ENCODE results near the gene USP6NL. TPM values are rescaled to one million over a fixed set of nuclear protein-coding genes. Genes with fewer than 3 reads are reported as not detected.

Gene USP6NL
- total RNA-seq, 1 donor from 2014 or later = 20.0 TPM

DNA sequence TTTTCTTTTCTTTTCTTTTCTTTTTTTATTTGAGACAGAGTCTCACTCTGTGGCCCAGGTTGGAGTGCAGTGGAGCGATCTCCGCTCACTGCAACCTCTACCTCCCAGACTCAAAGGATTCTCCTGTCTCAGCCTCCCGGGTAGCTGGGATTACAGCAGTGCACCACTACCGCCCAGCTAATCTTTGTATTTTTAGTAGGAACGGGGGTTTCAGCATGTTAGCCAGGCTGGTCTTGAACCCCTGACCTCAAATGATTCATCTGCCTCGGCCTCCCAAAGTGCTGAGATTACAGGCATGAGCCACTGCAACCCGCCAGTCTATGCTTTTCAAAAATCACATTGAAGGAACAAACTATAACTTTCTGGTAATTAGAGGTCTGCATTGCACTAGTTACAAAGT, 2.4 kb downstream of the USP6NL start:
- no peak for DNase-seq
- H3K36me3 ChIP-seq = no peaks in the 10 kb centered on the region
- no peak overlapping the region for H3K4me3 ChIP-seq
- TF ChIP-seq CTCF (IDR thresholded peaks at IDR 0.05) = no peak
- H3K9me3 ChIP-seq = no peaks in the 10 kb centered on the region
- intact Hi-C loops (cut with DNase I) = loop anchor here (10.0 kb wide), 1 partner anchor 84 kb away; no protein-coding TSS in a partner anchor
- no peaks in the 10 kb centered on the region for H3K27me3 ChIP-seq (ENCODE audit: low read depth)
- H3K27ac ChIP-seq = no peak overlapping the region
- H3K4me1 ChIP-seq = peaks cover 28% of the 10 kb centered on the region
- ATAC-seq = no peak

- no peak for TF ChIP-seq CTCF (IDR thresholded peaks at IDR 0.05)
- intact Hi-C loops (cut with DNase I) = loop anchor here (10.0 kb wide), 1 partner anchor 84 kb away; no protein-coding TSS in a partner anchor
- no peak overlapping the region for H3K27ac ChIP-seq
- ATAC-seq (no peak), DNase-seq (no peak)
- no peaks in the 10 kb centered on the region for H3K27me3 ChIP-seq (ENCODE audit: low read depth)
- no peak overlapping the region for H3K4me3 ChIP-seq
- H3K4me1 ChIP-seq = peaks cover 28% of the 10 kb centered on the region
- H3K36me3 ChIP-seq = no peaks in the 10 kb centered on the region
- H3K9me3 ChIP-seq = no peaks in the 10 kb centered on the region
These were observed 3.1 kb downstream of the USP6NL start for GRCh38 chr10:11608159-11609013.

DNA sequence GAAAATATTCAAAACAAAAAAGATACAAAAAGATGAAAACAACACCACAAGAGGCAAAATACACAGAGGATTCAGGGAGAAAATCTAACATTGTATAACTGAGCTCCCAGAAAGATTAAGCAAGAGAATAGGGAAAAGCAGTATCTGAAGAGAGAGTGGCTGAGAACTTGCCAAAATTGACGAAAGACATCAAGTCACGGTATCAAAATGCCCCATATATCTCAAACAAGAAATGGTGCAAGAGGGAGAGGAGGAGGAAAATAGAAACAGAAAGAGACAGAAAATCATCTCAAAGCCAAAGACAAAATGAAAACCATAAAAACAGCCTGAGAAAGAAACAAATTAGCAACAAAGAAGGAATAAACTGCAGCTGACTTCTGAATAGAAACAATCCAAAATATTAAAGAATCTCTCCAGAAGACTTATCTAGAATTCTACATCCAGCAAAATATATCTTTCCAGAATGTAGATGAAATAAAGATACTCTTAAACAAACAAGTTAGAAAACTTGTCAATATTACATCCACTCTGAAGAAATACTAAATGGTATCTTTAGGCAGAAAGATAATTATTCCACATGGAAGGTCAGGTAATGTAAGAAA, 5.5 kb downstream of the USP6NL start:
- ATAC-seq (no peak), DNase-seq (no peak)
- H3K4me1 ChIP-seq = peaks cover 39% of the 10 kb centered on the region
- TF ChIP-seq CTCF (IDR thresholded peaks at IDR 0.05) = no peak
- H3K4me3 ChIP-seq = no peak overlapping the region
- H3K27me3 ChIP-seq (ENCODE audit: low read depth) = no peaks in the 10 kb centered on the region
- intact Hi-C loops (cut with DNase I) = loop anchor here (10.0 kb wide), 1 partner anchor 81 kb away; no protein-coding TSS in a partner anchor
- no peaks in the 10 kb centered on the region for H3K36me3 ChIP-seq
- no peak overlapping the region for H3K27ac ChIP-seq
- H3K9me3 ChIP-seq = no peaks in the 10 kb centered on the region

DNA sequence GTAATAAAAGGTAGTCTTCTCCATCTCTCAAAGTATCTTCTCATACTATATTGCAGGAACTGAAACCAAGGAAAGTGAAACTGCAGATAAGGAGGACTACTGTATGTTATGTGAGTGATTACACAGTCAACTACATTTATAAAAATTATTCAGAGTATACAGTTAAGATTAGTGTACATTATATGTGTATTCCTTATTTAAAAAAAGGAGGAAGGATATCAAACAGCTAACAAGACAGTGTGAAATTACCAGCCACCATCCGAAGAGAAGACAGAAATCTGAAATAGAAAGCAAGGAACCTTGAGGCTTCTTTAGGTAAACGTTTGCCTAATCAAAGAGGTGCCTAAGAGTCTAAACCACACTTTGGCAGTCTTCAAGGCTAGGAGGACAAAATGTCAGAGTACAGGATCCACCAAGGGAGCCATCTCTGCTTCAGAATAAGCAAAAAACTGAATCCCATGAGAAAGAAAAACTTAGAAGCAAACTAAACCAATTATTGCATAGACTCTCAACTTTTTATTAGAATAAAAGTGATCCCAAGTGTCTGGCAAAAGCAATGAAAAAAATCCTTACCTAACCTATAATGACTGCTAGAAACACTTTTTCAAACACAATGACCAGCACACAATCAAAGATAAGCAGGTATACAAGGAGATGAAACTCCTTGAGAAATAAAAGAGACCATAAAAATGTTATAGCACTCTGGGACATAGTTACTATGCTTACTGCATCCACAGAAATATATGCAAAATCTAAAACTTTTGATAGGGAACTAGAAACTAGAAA, 6.4 kb downstream of the USP6NL start:
- H3K9me3 ChIP-seq = no peaks in the 10 kb centered on the region
- intact Hi-C loops (cut with DNase I) = loop anchor here (10.0 kb wide), 1 partner anchor 80 kb away; no protein-coding TSS in a partner anchor
- H3K4me3 ChIP-seq = no peak overlapping the region
- H3K27ac ChIP-seq = no peak overlapping the region
- ATAC-seq = no peak
- H3K27me3 ChIP-seq (ENCODE audit: low read depth) = no peaks in the 10 kb centered on the region
- no peak for TF ChIP-seq CTCF (IDR thresholded peaks at IDR 0.05)
- no peaks in the 10 kb centered on the region for H3K36me3 ChIP-seq
- H3K4me1 ChIP-seq = peaks cover 36% of the 10 kb centered on the region
- DNase-seq = no peak

DNA sequence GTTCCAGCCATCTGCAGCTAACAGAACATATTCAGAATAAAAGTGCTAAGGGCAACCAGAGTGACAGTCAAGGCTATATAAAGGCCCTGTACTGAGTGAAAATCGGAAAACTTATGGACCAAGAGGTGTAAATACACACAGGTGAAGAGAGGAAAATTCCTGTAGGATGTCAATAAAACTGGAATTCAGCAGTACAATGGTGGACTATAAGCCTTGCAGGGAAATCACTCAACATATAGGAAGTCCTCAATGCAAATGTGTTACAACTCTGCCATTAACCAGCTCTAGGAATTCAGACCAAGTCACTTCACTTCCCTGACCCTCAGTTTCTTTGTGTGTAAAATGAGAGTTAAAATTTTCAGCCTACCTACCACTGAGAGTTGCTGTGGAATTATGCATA, 7.7 kb downstream of the USP6NL start:
- H3K27ac ChIP-seq = no peak overlapping the region
- ATAC-seq = no peak
- intact Hi-C loops (cut with DNase I) = loop anchor here (10.0 kb wide), 1 partner anchor 79 kb away; no protein-coding TSS in a partner anchor

More for the DNA sequence above, 7.7 kb downstream of the USP6NL start:
- Histone ChIP-seq H3K36me3 (no peaks in the 10 kb centered on the region), H3K27me3 (ENCODE audit: low read depth) (no peaks in the 10 kb centered on the region), H3K4me3 (no peak overlapping the region), H3K9me3 (no peaks in the 10 kb centered on the region), H3K4me1 (peaks cover 26% of the 10 kb centered on the region)
- TF ChIP-seq CTCF (IDR thresholded peaks at IDR 0.05) = no peak
- no peak for DNase-seq
